Kidney (tissue), 14 donors: Measurements from ENCODE around the gene OR10H2. TPM values are rescaled to one million over a fixed set of nuclear protein-coding genes. Genes with fewer than 3 reads are reported as not detected.

Source experiments
- DNase-seq, 5 donors: peaks; one replicate each; pipeline ENCODE4 v3.0.0-alpha.2; 2013 to 2020
- FAIRE-seq: peaks from 2 replicates; lab custom pipeline; 2012; peaks lifted over from hg19 to GRCh38; lab: Jason Lieb, UNC
- H3K27ac ChIP-seq, 2 donors: one replicate each; pipeline ENCODE4 v1.7.0; 2013; ENCODE audit warnings: low read depth in 2 of 2, low read length in 2 of 2, inconsistent platforms in 1 of 2
- H3K27me3 ChIP-seq: one replicate; pipeline ENCODE4 v1.7.1; 2013; ENCODE audit warnings: low read length, inconsistent platforms; ENCODE audit not compliant: control insufficient read depth, insufficient read depth
- H3K36me3 ChIP-seq, 3 donors: one replicate each; pipeline versions ENCODE4 v1.7.0 to v1.7.1; 2013; ENCODE audit warnings: low read length in 3 of 3, control low read depth in 1 of 3, inconsistent platforms in 1 of 3; ENCODE audit not compliant: insufficient read depth in 3 of 3, control insufficient read depth in 2 of 3
- H3K4me1 ChIP-seq, 3 donors: one replicate each; pipeline versions ENCODE4 v1.7.0 to v1.7.1; 2013; ENCODE audit warnings: low read length in 3 of 3, inconsistent platforms in 1 of 3, low read depth in 1 of 3; ENCODE audit not compliant: control insufficient read depth in 2 of 3, insufficient read depth in 2 of 3
- H3K4me3 ChIP-seq, 3 donors: one replicate each; pipeline versions ENCODE4 v1.7.0 to v1.8.1; 2013; ENCODE audit warnings: low read length in 3 of 3, control low read depth in 1 of 3, inconsistent platforms in 1 of 3
- H3K9ac ChIP-seq, 3 donors: one replicate each; pipeline versions ENCODE4 v1.7.0 to v1.7.1; 2013; ENCODE audit warnings: low read length in 3 of 3, control low read depth in 1 of 3, inconsistent platforms in 1 of 3
- H3K9me3 ChIP-seq, 3 donors: one replicate each; pipeline versions ENCODE4 v1.7.0 to v1.7.1; 2013; ENCODE audit warnings: low read length in 3 of 3, control low read depth in 1 of 3, inconsistent platforms in 1 of 3; ENCODE audit not compliant: control insufficient read depth in 2 of 3, insufficient read depth in 1 of 3
- CTCF ChIP-seq: IDR thresholded peaks from 3 replicates; pipeline ENCODE4 v1.5.1; 2012; ENCODE audit warnings: mild to moderate bottlenecking, moderate library complexity, borderline replicate concordance; ENCODE audit not compliant: insufficient read depth; ENCODE audit errors: extremely low read depth
- intact Hi-C: fragments of 100-400 bp; cut with DNase I; formaldehyde crosslinking; loops from one replicate; pipeline ENCODE4 v1.11.1; 2022
- polyA plus RNA-seq: library from polyadenylated mRNA; stranded (reverse); fragments of 350-450 nt; fragmentation: Illumina TruSeq; extraction: RNeasy Lipid Tissue Mini Kit (QIAGEN cat#74804); gene quantifications from one replicate; pipeline ENCODE4 v1.2.3, GENCODE V29; 2014; ENCODE audit warnings: low read depth, low replicate concordance; ENCODE audit not compliant: insufficient read depth
- total RNA-seq: library from RNA; stranded (reverse); fragmentation: NEBNext Ultra II Directional; extraction: Animal tissue kit (Norgen Biotek cat#: 25700); gene quantifications from one replicate; pipeline ENCODE4 v1.2.1, GENCODE V29; 2021
- donor health status: control.
- donor health status: control.
- donor health status: control.
- donor health status: control.
- donor health status: control.
- donor health status: DM: yes; HTN: yes; CAD: no.
- donor health status: Normal renal cell carcinoma (clear cell type).

Gene OR10H2
- total and polyA plus RNA-seq, 2 donors from 2014 or later: not detected

- intact Hi-C loops: no loop called here
These were observed 25.9 kb upstream of the OR10H2 start for GRCh38 chr19:15701757-15702533.

GRCh38 chr19:15702534-15702930 lies 25.3 kb upstream of the OR10H2 start:
- intact Hi-C loops: no loop called here
- Histone ChIP-seq H3K36me3 (no peaks in the 10 kb centered on the region), H3K9me3 (no peaks in the 10 kb centered on the region), H3K4me3 (no peak overlapping the region), H3K27me3 (no peaks in the 10 kb centered on the region), H3K9ac (no peak overlapping the region), H3K27ac (no peak overlapping the region), H3K4me1 (peaks cover 0 to 4% (median 0%) of the 10 kb centered on the region in 3 donors)
- no peak for TF ChIP-seq CTCF
- FAIRE-seq (no peak), DNase-seq (peak; percentile 29 to 84 (median 46))

More at GRCh38 chr19:15701757-15702533, 25.9 kb upstream of the OR10H2 start:
- H3K36me3 ChIP-seq: no peaks in the 10 kb centered on the region
- H3K4me1 ChIP-seq: peaks cover 0 to 4% (median 0%) of the 10 kb centered on the region in 3 donors
- no peak overlapping the region for H3K27ac ChIP-seq
- no peaks in the 10 kb centered on the region for H3K27me3 ChIP-seq
- DNase-seq: no peak
- no peak overlapping the region for H3K4me3 ChIP-seq
- FAIRE-seq: no peak
- no peak for TF ChIP-seq CTCF
- H3K9ac ChIP-seq: no peak overlapping the region
- no peaks in the 10 kb centered on the region for H3K9me3 ChIP-seq

DNA sequence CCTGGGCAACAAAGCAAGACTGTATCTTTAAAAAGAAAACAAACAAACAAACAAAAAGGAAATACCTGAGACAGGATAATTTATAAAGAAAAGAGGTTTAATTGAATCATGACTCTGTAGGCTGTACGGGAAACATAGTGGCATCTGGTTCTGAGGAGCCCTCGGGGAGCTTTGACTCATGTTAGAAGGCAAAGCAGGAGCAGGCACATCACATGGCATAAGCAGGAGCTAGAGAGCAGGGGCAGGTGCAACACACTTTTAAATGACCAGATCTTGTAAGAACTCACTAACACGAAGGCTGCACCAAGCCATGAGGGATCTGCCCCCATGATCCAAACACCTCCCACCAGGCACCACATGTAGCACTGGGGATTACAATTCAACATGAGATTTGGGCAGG lies 13.2 kb upstream of the OR10H2 start:
- TF ChIP-seq CTCF: no peak
- intact Hi-C loops: no loop called here
- no peaks in the 10 kb centered on the region for H3K27me3 ChIP-seq
- FAIRE-seq (no peak), DNase-seq (no peak)
- no peak overlapping the region for H3K4me3 ChIP-seq
- no peaks in the 10 kb centered on the region for H3K4me1 ChIP-seq
- no peak overlapping the region for H3K27ac ChIP-seq
- H3K9ac ChIP-seq: no peak overlapping the region
- H3K9me3 ChIP-seq: peaks cover 0 to 5% (median 3%) of the 10 kb centered on the region in 3 donors
- H3K36me3 ChIP-seq: no peaks in the 10 kb centered on the region
